Activated CD4-positive, alpha-beta T cell treated with anti-CD3 and anti-CD28 coated beads for 24 hours (primary cell): Measurements from ENCODE around the gene GAL3ST3.
"Not testable (repeated sequence)": the region's sequence is repeated elsewhere in the genome, so short reads cannot be mapped to it uniquely, and the experiment has no call there.

Experiments
- DNase-seq, 2 donors: peaks; one replicate each; pipeline ENCODE4 v3.0.0-alpha.2; 2020; ENCODE audit warnings: low read depth in 2 of 2

Gene GAL3ST3

GRCh38 chr11:66012946-66013761 is 35.8 kb downstream of the GAL3ST3 start:
- no peak for DNase-seq

GRCh38 chr11:66012371-66012945 is 36.5 kb downstream of the GAL3ST3 start:
- no peak for DNase-seq

GRCh38 chr11:66011785-66012303 is 37.1 kb downstream of the GAL3ST3 start, which contains the start of gene CST6:
TSS of gene CST6 (plus strand) at chr11:66012008. CDS start at chr11:66012045, 37 bp downstream.
- no peak for DNase-seq

GRCh38 chr11:66011239-66011784 is 37.6 kb downstream of the GAL3ST3 start:
- DNase-seq, result no peak

- not testable (repeated sequence) for DNase-seq
Observed at GRCh38 chr11:66010036-66010435, 38.9 kb downstream of the GAL3ST3 start.

- no peak for DNase-seq
Observed at GRCh38 chr11:66008468-66009101, 40.4 kb downstream of the GAL3ST3 start.

GRCh38 chr11:66008095-66008467 is 40.9 kb downstream of the GAL3ST3 start:
- no peak for DNase-seq

- DNase-seq, result no peak
Observed at GRCh38 chr11:66007201-66007634, 41.7 kb downstream of the GAL3ST3 start.

- no peak for DNase-seq
Observed at GRCh38 chr11:66006891-66007176, 42.1 kb downstream of the GAL3ST3 start.

- no peak for DNase-seq
Observed at GRCh38 chr11:66006134-66006890, 42.6 kb downstream of the GAL3ST3 start.

GRCh38 chr11:66004186-66004585 is 44.8 kb downstream of the GAL3ST3 start:
- no peak for DNase-seq

- DNase-seq, result no peak
Observed at GRCh38 chr11:66003291-66003690, 45.7 kb downstream of the GAL3ST3 start.

- DNase-seq, result no peak
Observed at GRCh38 chr11:66002648-66003225, 46.2 kb downstream of the GAL3ST3 start.

- peak; percentile 86 to 87 for DNase-seq
Observed at GRCh38 chr11:66001942-66002647, 46.9 kb downstream of the GAL3ST3 start, which contains the start of the genes BANF1 and EIF1AD. TSS of gene BANF1 (plus strand) at chr11:66002503. CDS start at chr11:66003251, 748 bp downstream. TSS of gene EIF1AD (minus strand) at chr11:66002157. CDS start at chr11:66000389, 1,768 bp downstream.

GRCh38 chr11:65997286-65997685 is 51.7 kb downstream of the GAL3ST3 start:
- no peak for DNase-seq

- DNase-seq, result no peak
Observed at GRCh38 chr11:65992056-65992455, 56.9 kb downstream of the GAL3ST3 start.
